ENCODE measurements around the gene ALG9.

- no peak for TF ChIP-seq CTCF (IDR thresholded peaks at IDR 0.05)
- no peak for TF ChIP-seq POLR2AphosphoS5 (IDR thresholded peaks at IDR 0.05)
- no peak for TF ChIP-seq POLR2A (IDR thresholded peaks at IDR 0.05)
Measured at GRCh38 chr11:111796696-111797095, 74.7 kb downstream of the ALG9 start.

Measured in breast epithelium (tissue), 3 donors.